Measurements from ENCODE around the gene MR1.
"Not testable (repeated sequence)": the region's sequence is repeated elsewhere in the genome, so short reads cannot be mapped to it uniquely, and the experiment has no call there.

MR1 gene

GRCh38 chr1:181032535-181032934, 1.2 kb upstream of the MR1 start:
- no peak for DNase-seq (ENCODE audit: low read depth in 2 of 2)

DNA sequence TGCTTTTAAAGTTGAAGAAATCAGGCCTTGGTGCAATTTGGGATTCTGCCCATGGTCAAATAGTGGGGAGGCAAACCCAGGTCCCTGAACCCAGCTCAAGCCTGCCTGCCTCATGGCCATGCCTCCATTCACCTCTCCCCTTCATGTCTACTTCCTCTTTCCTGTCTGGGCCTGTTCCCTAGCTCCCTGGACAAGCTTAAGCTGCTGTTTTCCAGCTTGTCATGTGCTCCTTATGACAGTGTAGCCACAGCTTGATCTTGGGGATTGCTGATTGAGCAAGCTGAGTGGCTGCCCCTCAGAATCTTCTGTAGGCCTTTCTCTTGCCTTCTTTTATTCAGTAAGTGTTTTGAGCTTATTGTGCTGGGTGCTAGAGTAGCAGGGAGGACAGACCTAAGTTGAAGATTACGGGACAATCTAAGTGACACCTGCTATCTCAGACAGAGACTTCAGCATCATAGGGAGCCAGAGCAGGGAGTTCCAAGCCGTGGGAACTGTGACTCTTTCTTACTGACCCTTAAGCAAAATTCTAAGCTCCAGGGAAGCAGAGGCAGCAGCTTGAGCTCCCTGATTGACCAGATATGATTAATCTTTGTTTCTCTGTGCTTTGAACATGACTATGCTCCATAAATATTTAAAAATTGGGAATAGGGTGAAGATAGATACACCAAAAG, 520 bp upstream of the MR1 start:
- DNase-seq (ENCODE audit: low read depth in 2 of 2): no peak

GRCh38 chr1:181035210-181035609, 1.4 kb downstream of the MR1 start:
- not testable (repeated sequence) for DNase-seq (ENCODE audit: low read depth in 2 of 2)

DNA sequence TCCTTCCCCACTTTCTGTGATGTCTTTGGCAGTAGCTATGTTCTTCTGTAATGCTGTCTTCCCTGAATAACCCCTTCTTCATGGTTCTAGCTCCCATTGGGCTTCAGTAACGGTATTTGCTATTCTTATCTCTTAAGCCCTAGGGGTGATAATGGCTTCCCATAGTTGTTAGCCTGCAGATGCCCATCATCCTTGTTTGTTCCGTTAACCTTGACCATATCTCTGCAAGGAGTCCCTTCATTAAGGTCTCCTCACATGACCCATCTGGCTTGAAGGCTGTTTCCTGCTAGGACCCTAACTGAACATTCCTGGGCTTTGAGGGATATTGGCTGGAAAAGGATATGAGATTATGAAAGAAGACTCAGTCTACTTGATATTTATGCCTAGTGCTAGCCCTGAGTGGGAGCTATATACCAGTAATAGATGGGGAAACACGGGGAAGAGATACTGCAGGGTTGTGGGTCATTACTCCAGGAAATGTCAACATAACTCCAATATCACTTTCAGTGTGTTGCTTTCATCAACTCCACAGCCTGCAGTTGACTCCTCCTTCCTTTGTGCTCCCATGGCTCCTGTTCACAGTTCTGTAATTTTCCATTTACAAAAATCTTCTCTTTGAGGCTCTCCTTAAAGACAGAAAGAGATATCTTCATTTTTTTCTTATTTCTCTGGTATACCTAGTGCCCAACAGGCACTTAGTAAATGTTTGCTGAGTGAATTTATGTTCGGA, 2.5 kb downstream of the MR1 start:
- DNase-seq (ENCODE audit: low read depth in 2 of 2): no peak

DNA sequence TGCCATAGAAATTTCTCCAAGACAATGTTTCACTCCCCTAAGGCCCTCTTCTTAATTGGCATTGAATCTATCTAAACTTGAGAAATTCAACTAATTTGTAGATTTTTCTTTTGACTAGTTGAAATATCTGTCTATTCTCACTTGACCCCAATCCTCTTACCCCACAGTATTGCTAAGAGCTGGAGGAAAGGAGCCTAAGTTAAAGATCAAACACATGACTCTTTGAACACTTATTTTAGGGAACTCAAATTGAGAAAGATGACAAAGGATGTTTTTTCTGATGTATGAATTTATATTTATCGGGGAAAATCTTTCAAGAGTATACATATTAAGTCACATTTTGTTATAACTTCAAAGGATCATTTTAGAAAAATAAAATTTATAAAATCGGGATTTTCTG, 3.6 kb downstream of the MR1 start:
- DNase-seq (ENCODE audit: low read depth in 2 of 2): no peak

- DNase-seq (ENCODE audit: low read depth in 2 of 2): no peak
Measured at GRCh38 chr1:181038399-181038873, 4.7 kb downstream of the MR1 start.

DNA sequence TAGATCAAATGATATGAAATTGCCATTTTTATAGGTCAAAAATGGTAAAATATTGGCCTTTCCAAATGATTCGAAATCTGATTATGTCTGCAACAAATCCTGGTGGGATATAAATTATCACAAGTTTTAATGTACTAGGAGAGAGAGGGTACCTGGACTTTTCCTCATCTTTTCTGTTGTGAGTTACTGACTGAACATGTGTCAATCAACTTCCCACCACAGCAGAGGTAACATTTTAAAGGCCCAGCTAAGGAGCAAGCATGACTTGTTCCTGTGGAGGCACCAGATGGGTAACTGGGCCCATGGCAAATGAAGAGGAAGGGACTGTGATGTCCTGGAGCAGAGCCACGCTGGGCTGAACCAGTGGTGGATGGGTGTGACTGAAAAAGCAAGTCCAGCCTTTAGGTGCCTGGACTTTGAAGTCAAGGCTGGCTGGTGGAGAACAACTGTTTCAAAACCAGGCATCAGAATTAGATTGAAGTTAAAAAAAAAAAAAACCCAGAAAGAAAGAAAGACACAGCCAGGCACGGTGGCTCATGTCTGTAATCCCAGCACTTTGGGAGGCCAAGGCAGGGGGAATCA, 6.6 kb downstream of the MR1 start:
- no peak for DNase-seq (ENCODE audit: low read depth in 2 of 2)

DNA sequence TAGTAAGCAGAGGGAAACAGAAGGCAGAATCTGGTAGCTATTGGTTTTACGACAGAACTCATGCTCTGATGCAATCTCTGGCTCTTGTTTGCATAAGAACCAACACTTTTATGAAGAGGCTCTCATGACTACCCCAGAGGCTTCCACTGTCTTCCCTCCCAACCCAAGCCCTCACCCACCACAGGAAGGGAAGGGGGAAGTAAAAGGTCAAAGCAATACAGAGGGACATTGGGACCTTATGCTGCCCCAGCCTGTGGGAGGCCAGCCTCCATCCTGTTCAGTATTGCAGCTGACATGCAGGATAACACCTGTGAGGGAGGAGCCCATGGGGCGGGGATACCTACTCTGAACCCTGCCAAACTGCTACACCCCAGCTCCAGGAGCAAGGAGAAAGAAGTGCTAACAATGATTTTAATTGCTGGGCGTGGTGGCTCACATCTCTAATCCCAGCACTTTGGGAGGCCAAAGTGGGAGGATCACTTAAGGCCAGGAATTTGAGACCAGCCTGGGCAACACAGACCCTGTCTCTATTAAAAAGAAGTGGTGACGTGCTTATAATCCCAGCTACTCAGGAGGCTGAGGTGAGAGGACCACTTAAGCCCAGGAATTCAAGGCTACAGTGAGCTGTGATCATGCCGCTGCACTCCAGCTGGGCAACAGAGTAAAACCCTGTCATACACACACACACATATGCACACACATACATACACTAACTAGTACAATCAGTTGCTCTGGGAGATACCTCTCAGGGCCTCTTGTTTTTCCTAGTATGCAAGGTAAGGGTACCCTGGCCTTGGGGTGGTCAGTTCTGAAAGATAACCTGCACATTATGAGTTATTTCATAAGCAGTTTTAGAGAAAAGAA, 9.5 kb downstream of the MR1 start:
- no peak for DNase-seq (ENCODE audit: low read depth in 2 of 2)

GRCh38 chr1:181044449-181044966, 10.7 kb downstream of the MR1 start:
- no peak for DNase-seq (ENCODE audit: low read depth in 2 of 2)

DNA sequence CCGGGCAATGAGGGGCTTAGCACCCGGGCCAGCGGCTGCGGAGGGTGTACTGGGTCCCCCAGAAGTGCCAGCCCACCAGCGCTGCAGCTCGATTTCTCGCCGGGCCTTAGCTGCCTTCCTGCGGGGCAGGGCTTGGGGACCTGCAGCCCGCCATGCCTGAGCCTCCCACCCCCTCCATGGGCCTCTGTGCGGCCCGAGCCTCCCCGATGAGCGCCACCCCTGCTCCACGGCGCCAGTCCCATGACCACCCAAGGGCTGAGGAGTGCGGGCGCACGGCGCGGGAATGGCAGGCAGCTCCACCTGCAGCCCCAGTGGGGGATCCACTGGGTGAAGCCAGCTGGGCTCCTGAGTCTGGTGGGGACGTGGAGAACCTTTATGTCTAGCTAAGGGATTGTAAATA, 12.2 kb downstream of the MR1 start:
- DNase-seq (ENCODE audit: low read depth in 2 of 2): not testable (repeated sequence)

DNA sequence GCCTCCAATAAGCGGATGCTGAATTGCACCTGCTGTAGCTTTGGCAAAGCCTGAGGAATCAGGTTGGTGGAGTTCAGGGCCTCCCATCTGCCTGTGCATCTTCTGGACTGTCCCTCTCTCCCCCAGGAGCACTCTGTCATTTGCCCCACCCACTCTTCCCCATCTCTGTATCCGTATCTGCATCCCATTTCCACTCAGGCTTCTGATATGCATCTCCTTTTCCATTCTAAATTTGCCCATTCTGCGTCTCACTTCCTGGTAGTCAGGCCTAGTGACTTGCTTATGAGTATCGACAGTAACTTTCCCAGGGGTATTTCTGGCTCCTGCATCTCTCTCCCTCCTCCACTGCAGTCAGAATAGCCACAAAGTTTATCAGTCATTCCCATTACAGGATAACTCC, 15.6 kb downstream of the MR1 start:
- no peak for DNase-seq (ENCODE audit: low read depth in 2 of 2)

GRCh38 chr1:181050922-181051321, 17.1 kb downstream of the MR1 start:
- DNase-seq (ENCODE audit: low read depth in 2 of 2): no peak

DNA sequence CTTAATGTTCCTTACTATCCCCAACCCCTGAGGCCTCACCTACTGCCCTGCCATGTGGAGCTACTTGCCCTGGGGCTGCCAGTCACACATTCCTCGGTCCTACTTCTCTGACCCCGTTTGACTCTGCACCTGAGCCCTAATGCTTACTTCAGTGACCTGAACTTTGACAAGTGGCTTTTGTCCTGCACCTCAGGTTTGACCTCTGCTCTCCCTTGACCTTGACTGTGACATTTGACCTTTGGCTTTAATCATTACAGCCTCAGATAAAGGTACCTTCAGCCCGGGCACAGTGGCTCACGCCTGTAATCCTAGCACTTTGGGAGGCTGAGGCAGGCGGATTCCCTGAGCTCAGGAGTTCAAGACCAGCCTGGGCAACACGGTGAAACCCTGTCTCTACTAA, 22.8 kb downstream of the MR1 start:
- no peak for DNase-seq (ENCODE audit: low read depth in 2 of 2)

GRCh38 chr1:181057079-181057478, 23.3 kb downstream of the MR1 start:
- DNase-seq (ENCODE audit: low read depth in 2 of 2): no peak

DNA sequence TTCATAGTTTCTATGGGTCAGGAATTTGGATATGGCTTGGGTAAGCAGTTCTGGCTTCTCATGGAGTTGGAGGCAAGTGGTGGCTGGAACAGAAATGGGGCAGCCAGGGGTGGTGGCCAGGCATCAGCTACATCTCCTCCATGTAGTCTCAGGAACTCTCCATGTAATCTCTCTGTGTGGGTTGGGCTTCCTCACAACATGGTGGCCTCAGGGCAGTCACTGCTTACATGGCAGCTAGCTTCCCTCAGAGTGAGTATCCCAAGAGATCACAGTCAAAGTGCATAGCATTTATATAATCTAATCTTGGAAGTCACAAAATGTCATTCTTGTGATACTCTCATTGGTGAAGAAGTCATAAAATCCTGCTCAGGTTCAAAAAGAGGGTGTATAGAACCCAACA, 25.7 kb downstream of the MR1 start:
- DNase-seq (ENCODE audit: low read depth in 2 of 2): no peak

- DNase-seq (ENCODE audit: low read depth in 2 of 2): no peak
Measured at GRCh38 chr1:181060066-181060465, 26.3 kb downstream of the MR1 start.

GRCh38 chr1:181060947-181061346, 27.2 kb downstream of the MR1 start:
- not testable (repeated sequence) for DNase-seq (ENCODE audit: low read depth in 2 of 2)

GRCh38 chr1:181061487-181061886, 27.7 kb downstream of the MR1 start:
- no peak for DNase-seq (ENCODE audit: low read depth in 2 of 2)

- DNase-seq (ENCODE audit: low read depth in 2 of 2): no peak
Measured at GRCh38 chr1:181061891-181062835, 28.4 kb downstream of the MR1 start.

DNA sequence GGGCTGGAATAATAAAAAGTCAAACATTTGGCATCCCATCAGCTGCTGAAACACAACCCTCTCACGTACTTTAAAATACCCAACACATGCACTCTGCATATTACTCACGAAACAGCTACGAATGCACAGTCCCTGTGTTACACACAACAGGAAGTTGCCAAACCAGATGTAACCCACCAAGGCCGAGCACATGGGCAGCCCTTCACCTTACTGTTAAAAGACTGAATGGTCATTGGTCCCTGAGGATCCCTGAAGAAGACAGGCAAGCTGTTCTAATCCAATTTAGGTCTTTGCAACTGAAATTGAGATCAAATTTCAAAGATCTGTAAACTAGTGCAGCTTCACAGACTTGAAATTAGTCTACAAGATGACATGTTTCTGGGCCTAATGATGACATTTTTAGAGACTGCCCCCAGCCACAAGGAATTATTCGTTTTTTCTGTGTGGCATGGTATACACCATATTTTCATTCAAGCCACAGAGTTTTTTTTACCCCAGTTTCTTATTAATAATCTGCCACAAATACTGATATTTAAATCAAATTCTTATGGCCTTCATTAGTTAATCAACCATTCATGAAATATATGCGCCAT, 29.1 kb downstream of the MR1 start:
- peak in 1 of 2 donors; percentile 33 for DNase-seq (ENCODE audit: low read depth in 2 of 2)

Measured in stimulated activated CD8-positive, alpha-beta memory T cell treated with anti-CD3 and anti-CD28 coated beads, Interleukin-2, amount 100 ng/mL, for 1 hour (primary cell).